ENCODE results near the gene EP300.

Gene EP300

GRCh38 chr22:41096841-41097240 lies 4.4 kb downstream of the EP300 start:
- ATAC-seq, result no peak
- TF ChIP-seq ZC3H10 (CRISPR knock-in tag; IDR thresholded peaks at IDR 0.05), result no peak
- no peak for TF ChIP-seq ZNF70 (CRISPR knock-in tag; IDR thresholded peaks at IDR 0.05)
- no peak for TF ChIP-seq ESRRG (CRISPR knock-in tag; IDR thresholded peaks at IDR 0.05)
- no peak for TF ChIP-seq ARNTL (CRISPR knock-in tag; IDR thresholded peaks at IDR 0.05; ENCODE audit: borderline replicate concordance, low read depth)
- TF ChIP-seq CSDC2 (CRISPR knock-in tag; IDR thresholded peaks at IDR 0.05), result no peak
- no peak for TF ChIP-seq TOX (CRISPR knock-in tag; IDR thresholded peaks at IDR 0.05; ENCODE audit: borderline replicate concordance)
- TF ChIP-seq, protein P1, sequence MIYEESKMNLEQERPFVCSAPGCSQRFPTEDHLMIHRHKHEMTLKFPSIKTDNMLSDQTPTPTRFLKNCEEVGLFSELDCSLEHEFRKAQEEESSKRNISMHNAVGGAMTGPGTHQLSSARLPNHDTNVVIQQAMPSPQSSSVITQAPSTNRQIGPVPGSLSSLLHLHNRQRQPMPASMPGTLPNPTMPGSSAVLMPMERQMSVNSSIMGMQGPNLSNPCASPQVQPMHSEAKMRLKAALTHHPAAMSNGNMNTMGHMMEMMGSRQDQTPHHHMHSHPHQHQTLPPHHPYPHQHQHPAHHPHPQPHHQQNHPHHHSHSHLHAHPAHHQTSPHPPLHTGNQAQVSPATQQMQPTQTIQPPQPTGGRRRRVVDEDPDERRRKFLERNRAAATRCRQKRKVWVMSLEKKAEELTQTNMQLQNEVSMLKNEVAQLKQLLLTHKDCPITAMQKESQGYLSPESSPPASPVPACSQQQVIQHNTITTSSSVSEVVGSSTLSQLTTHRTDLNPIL (CRISPR knock-in tag; IDR thresholded peaks at IDR 0.05; ENCODE audit: low read depth), result no peak
- TF ChIP-seq TCF4 (CRISPR knock-in tag; IDR thresholded peaks at IDR 0.05; ENCODE audit: borderline replicate concordance), result no peak
- TF ChIP-seq, protein P2, sequence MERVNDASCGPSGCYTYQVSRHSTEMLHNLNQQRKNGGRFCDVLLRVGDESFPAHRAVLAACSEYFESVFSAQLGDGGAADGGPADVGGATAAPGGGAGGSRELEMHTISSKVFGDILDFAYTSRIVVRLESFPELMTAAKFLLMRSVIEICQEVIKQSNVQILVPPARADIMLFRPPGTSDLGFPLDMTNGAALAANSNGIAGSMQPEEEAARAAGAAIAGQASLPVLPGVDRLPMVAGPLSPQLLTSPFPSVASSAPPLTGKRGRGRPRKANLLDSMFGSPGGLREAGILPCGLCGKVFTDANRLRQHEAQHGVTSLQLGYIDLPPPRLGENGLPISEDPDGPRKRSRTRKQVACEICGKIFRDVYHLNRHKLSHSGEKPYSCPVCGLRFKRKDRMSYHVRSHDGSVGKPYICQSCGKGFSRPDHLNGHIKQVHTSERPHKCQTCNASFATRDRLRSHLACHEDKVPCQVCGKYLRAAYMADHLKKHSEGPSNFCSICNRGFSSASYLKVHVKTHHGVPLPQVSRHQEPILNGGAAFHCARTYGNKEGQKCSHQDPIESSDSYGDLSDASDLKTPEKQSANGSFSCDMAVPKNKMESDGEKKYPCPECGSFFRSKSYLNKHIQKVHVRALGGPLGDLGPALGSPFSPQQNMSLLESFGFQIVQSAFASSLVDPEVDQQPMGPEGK (CRISPR knock-in tag; IDR thresholded peaks at IDR 0.05; ENCODE audit: borderline replicate concordance), result no peak
- no peak for TF ChIP-seq PPARA (CRISPR knock-in tag; IDR thresholded peaks at IDR 0.05; ENCODE audit: borderline replicate concordance)
- TF ChIP-seq, protein P3, sequence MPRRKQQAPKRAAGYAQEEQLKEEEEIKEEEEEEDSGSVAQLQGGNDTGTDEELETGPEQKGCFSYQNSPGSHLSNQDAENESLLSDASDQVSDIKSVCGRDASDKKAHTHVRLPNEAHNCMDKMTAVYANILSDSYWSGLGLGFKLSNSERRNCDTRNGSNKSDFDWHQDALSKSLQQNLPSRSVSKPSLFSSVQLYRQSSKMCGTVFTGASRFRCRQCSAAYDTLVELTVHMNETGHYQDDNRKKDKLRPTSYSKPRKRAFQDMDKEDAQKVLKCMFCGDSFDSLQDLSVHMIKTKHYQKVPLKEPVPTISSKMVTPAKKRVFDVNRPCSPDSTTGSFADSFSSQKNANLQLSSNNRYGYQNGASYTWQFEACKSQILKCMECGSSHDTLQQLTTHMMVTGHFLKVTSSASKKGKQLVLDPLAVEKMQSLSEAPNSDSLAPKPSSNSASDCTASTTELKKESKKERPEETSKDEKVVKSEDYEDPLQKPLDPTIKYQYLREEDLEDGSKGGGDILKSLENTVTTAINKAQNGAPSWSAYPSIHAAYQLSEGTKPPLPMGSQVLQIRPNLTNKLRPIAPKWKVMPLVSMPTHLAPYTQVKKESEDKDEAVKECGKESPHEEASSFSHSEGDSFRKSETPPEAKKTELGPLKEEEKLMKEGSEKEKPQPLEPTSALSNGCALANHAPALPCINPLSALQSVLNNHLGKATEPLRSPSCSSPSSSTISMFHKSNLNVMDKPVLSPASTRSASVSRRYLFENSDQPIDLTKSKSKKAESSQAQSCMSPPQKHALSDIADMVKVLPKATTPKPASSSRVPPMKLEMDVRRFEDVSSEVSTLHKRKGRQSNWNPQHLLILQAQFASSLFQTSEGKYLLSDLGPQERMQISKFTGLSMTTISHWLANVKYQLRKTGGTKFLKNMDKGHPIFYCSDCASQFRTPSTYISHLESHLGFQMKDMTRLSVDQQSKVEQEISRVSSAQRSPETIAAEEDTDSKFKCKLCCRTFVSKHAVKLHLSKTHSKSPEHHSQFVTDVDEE (CRISPR knock-in tag; IDR thresholded peaks at IDR 0.05), result no peak
- no peak for TF ChIP-seq BACH2 (CRISPR knock-in tag; IDR thresholded peaks at IDR 0.05; ENCODE audit: borderline replicate concordance)
- TF ChIP-seq ZFP3 (CRISPR knock-in tag; IDR thresholded peaks at IDR 0.05), result no peak
- TF ChIP-seq, protein P4, sequence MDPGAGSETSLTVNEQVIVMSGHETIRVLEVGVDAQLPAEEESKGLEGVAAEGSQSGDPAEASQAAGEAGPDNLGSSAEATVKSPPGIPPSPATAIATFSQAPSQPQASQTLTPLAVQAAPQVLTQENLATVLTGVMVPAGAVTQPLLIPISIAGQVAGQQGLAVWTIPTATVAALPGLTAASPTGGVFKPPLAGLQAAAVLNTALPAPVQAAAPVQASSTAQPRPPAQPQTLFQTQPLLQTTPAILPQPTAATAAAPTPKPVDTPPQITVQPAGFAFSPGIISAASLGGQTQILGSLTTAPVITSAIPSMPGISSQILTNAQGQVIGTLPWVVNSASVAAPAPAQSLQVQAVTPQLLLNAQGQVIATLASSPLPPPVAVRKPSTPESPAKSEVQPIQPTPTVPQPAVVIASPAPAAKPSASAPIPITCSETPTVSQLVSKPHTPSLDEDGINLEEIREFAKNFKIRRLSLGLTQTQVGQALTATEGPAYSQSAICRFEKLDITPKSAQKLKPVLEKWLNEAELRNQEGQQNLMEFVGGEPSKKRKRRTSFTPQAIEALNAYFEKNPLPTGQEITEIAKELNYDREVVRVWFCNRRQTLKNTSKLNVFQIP (CRISPR knock-in tag; IDR thresholded peaks at IDR 0.05; ENCODE audit: borderline replicate concordance, low read depth), result no peak
- no peak for TF ChIP-seq OSR1 (CRISPR knock-in tag; IDR thresholded peaks at IDR 0.05)

DNA sequence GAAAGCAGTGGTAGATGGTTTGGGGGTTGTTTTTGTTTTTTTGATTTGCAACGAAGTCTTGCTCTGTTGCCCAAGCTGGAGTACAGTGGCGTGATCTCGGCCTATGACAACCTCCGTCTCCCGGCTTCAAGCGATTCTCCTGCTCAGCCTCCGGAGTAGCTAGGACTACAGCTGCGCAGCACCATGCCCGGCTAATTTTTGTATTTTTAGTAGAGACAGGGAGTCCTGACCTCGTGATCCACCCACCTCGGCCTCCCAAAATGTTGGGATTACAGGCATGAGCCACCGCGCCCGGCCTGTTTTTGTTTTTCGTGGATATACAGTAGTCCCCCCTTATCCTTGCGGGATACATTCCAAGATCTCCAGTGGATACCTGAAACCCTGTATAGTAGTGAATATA lies 6.6 kb downstream of the EP300 start:
- TF ChIP-seq ESRRG (CRISPR knock-in tag; IDR thresholded peaks at IDR 0.05), result no peak
- no peak for TF ChIP-seq SNAI2 (CRISPR knock-in tag; IDR thresholded peaks at IDR 0.05)
- no peak for TF ChIP-seq ZFP3 (CRISPR knock-in tag; IDR thresholded peaks at IDR 0.05)
- TF ChIP-seq, protein P3 (CRISPR knock-in tag; IDR thresholded peaks at IDR 0.05), result no peak
- TF ChIP-seq TCF4 (CRISPR knock-in tag; IDR thresholded peaks at IDR 0.05; ENCODE audit: borderline replicate concordance), result no peak
- TF ChIP-seq PPARA (CRISPR knock-in tag; IDR thresholded peaks at IDR 0.05; ENCODE audit: borderline replicate concordance), result no peak
- TF ChIP-seq, protein P1 (CRISPR knock-in tag; IDR thresholded peaks at IDR 0.05; ENCODE audit: low read depth), result no peak
- TF ChIP-seq ARNTL (CRISPR knock-in tag; IDR thresholded peaks at IDR 0.05; ENCODE audit: borderline replicate concordance, low read depth), result no peak
- TF ChIP-seq CSRNP3 (CRISPR knock-in tag; IDR thresholded peaks at IDR 0.05), result no peak
- TF ChIP-seq OSR1 (CRISPR knock-in tag; IDR thresholded peaks at IDR 0.05), result no peak
- TF ChIP-seq ZFP30 (CRISPR knock-in tag; IDR thresholded peaks at IDR 0.05), result no peak
- TF ChIP-seq ZNF8 (CRISPR knock-in tag; IDR thresholded peaks at IDR 0.05), result no peak
- no peak for TF ChIP-seq ZNF70 (CRISPR knock-in tag; IDR thresholded peaks at IDR 0.05)
- TF ChIP-seq CSDC2 (CRISPR knock-in tag; IDR thresholded peaks at IDR 0.05), result no peak
- ATAC-seq, result no peak

Measured in SK-N-SH treated with all-trans-retinoic acid at 6 μM for 48 hours (cell line).